ENCODE measurements around the gene ZFAND2B.
"Not testable (repeated sequence)": the region's sequence is repeated elsewhere in the genome, so short reads cannot be mapped to it uniquely, and the experiment has no call there.

ZFAND2B gene

GRCh38 chr2:219250049-219250781 lies 43.6 kb downstream of the ZFAND2B start:
- DNase-seq (ENCODE audit: low read depth in 2 of 2), result no peak

- no peak for DNase-seq (ENCODE audit: low read depth in 2 of 2)
Measured at GRCh38 chr2:219251656-219252055, 45.1 kb downstream of the ZFAND2B start.

- DNase-seq (ENCODE audit: low read depth in 2 of 2), result no peak
Measured at GRCh38 chr2:219252084-219252483, 45.5 kb downstream of the ZFAND2B start.

GRCh38 chr2:219252570-219252899 lies 46.0 kb downstream of the ZFAND2B start:
- DNase-seq (ENCODE audit: low read depth in 2 of 2), result no peak

- no peak for DNase-seq (ENCODE audit: low read depth in 2 of 2)
Measured at GRCh38 chr2:219252900-219253752, 46.5 kb downstream of the ZFAND2B start, which contains the start of gene TUBA4B. TSS of gene TUBA4B (plus strand) at chr2:219253243. CDS start at chr2:219253408, 165 bp downstream.

- DNase-seq (ENCODE audit: low read depth in 2 of 2), result peak; percentile 80 to 86
Measured at GRCh38 chr2:219253753-219254589, 47.4 kb downstream of the ZFAND2B start, which contains the start of gene TUBA4A. TSS of gene TUBA4A (minus strand) at chr2:219253918. CDS start at chr2:219253858, 60 bp downstream.

- no peak for DNase-seq (ENCODE audit: low read depth in 2 of 2)
Measured at GRCh38 chr2:219254590-219255201, 48.1 kb downstream of the ZFAND2B start.

GRCh38 chr2:219258942-219259341 lies 52.4 kb downstream of the ZFAND2B start:
- not testable (repeated sequence) for DNase-seq (ENCODE audit: low read depth in 2 of 2)
